ENCODE data around the gene DNAJA2. TPM values are rescaled to one million over a fixed set of nuclear protein-coding genes. Genes with fewer than 3 reads are reported as not detected.

DNAJA2 gene
- total RNA-seq, 1 donor from 2014 or later, result 65.3 TPM

DNA sequence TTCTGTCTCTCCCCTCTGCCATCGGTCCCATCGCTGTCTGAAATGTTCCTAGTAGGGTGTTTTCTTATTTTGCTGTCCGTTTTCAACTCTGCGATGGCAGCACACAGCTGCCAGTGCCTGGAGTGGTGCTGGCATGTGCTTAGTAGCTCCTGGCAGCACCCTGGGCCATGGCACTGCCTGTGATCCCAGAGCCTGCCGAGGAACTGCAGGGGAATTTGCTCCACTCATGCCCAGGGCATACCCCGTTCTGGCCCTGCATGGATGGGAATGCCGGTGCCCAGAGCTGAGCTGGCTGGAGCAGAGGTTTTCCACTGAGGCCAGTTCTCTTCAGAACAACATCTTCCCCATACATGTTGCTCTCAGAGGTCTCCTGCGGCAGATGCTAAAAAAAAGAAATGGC lies 46.2 kb downstream of the DNAJA2 start:
- no peaks in the 10 kb centered on the region for H3K9me3 Mint-ChIP-seq
- TF ChIP-seq CTCF (conservative IDR thresholded peaks at IDR 0.05), result no peak
- no peak overlapping the region for H3K4me3 Mint-ChIP-seq
- H3K27me3 Mint-ChIP-seq (ENCODE audit: low read depth), result no peaks in the 10 kb centered on the region
- H3K36me3 Mint-ChIP-seq (ENCODE audit: low read depth), result peaks cover 13% of the 10 kb centered on the region
- H3K4me1 Mint-ChIP-seq, result no peaks in the 10 kb centered on the region
- no peak overlapping the region for H3K27ac Mint-ChIP-seq (ENCODE audit: unreplicated experiment)
- DNase-seq (ENCODE audit: low read depth, low spot score), result no peak

DNA sequence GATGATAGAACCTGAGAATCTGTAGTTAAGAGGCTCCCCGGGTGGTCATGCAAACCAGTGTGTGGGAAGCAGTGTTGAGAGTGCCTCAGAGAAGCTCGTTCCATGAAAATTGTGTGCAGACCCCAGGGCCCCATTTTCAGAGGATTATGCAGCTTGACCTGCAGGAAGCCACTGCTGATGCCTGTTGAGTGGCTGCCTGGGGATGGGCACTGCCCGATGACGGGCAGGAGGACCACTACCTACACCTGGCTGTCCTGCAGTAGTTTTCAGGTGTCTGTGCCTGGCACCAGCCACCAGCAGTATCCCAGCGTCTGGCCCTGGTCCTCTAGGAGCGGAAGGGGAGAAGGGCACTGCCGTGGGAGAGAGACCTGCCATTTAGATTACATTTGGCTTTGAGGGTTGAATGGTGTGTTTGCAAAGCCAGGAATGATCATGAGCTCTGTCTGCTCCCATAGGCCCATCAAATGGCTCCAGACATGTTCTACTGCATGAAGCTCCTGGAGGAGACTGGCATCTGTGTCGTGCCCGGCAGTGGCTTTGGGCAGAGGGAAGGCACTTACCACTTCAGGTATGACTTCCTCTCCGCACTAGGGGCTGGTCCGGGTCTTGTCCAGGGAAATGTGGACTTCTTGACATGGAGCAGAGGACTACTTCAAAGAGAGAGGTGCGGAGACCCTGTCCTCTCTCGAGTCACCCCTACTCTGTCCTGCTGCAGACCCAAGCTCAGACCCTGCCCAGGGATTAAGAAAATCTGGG lies 46.8 kb downstream of the DNAJA2 start:
- Mint-ChIP-seq H3K4me1 (no peaks in the 10 kb centered on the region), H3K4me3 (no peak overlapping the region), H3K36me3 (ENCODE audit: low read depth) (peaks cover 16% of the 10 kb centered on the region), H3K27me3 (ENCODE audit: low read depth) (no peaks in the 10 kb centered on the region), H3K27ac (ENCODE audit: unreplicated experiment) (no peak overlapping the region), H3K9me3 (no peaks in the 10 kb centered on the region)
- TF ChIP-seq CTCF (conservative IDR thresholded peaks at IDR 0.05), result no peak
- DNase-seq (ENCODE audit: low read depth, low spot score), result no peak

GRCh38 chr16:46924402-46924801 lies 49.1 kb downstream of the DNAJA2 start:
- H3K27me3 Mint-ChIP-seq (ENCODE audit: low read depth), result no peaks in the 10 kb centered on the region
- H3K9me3 Mint-ChIP-seq, result no peaks in the 10 kb centered on the region
- peaks cover 17% of the 10 kb centered on the region for H3K36me3 Mint-ChIP-seq (ENCODE audit: low read depth)
- no peak for DNase-seq (ENCODE audit: low read depth, low spot score)
- H3K27ac Mint-ChIP-seq (ENCODE audit: unreplicated experiment), result no peak overlapping the region
- no peak for TF ChIP-seq CTCF (conservative IDR thresholded peaks at IDR 0.05)
- no peak overlapping the region for H3K4me3 Mint-ChIP-seq
- H3K4me1 Mint-ChIP-seq, result peaks cover 7% of the 10 kb centered on the region

GRCh38 chr16:46923513-46924295 lies 49.8 kb downstream of the DNAJA2 start:
- Mint-ChIP-seq H3K27ac (ENCODE audit: unreplicated experiment) (no peak overlapping the region), H3K4me3 (no peak overlapping the region), H3K36me3 (ENCODE audit: low read depth) (peaks cover 17% of the 10 kb centered on the region), H3K4me1 (peaks cover 14% of the 10 kb centered on the region), H3K27me3 (ENCODE audit: low read depth) (no peaks in the 10 kb centered on the region), H3K9me3 (no peaks in the 10 kb centered on the region)
- no peak for DNase-seq (ENCODE audit: low read depth, low spot score)
- TF ChIP-seq CTCF (conservative IDR thresholded peaks at IDR 0.05), result no peak

- Mint-ChIP-seq H3K9me3 (no peaks in the 10 kb centered on the region), H3K4me1 (peaks cover 16% of the 10 kb centered on the region), H3K27ac (ENCODE audit: unreplicated experiment) (no peak overlapping the region), H3K27me3 (ENCODE audit: low read depth) (no peaks in the 10 kb centered on the region), H3K4me3 (no peak overlapping the region), H3K36me3 (ENCODE audit: low read depth) (peaks cover 18% of the 10 kb centered on the region)
- no peak for DNase-seq (ENCODE audit: low read depth, low spot score)
- no peak for TF ChIP-seq CTCF (conservative IDR thresholded peaks at IDR 0.05)
Observed at GRCh38 chr16:46922239-46922638, 51.2 kb downstream of the DNAJA2 start.

Measured in neural crest cell (in vitro differentiated cells).